PC-9 (cell line): ENCODE results near the gene WNT9B.

Experiments used
- EZH2 ChIP-seq: fragments of 200-600 bp; sonication (generic); IDR thresholded peaks from 2 replicates; pipeline ENCODE4 v1.8.0; 2017; ENCODE audit warnings: antibody characterized with exemption, low read depth
- TF ChIP-seq, protein P1 (sequence below): fragments of 200-600 bp; sonication (generic); conservative IDR thresholded peaks from 2 replicates; pipeline ENCODE4 v1.6.1; 2017; ENCODE audit warnings: mixed run types, antibody characterized with exemption, mild to moderate bottlenecking, moderate library complexity

DNA sequence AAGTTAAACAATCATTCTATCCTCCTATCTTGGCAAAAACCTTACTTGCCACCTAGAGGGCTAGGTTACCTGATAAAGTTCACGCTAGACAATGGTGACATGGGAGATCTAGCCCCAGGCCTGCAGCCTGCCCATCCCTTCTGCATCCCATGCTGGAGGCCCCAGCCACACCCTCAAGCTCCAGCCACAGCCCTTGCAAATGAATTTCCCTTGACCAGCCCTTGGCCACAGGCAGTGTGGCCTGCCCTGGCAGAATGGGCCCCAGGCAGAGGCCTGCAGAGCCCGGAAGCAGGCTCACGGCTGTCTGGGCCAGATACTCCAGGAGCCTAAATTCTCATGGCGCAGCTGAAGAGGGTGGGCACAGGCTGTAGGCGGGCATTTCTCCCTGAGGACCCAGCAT lies 47.8 kb upstream of the WNT9B start:
- TF ChIP-seq, protein P1, sequence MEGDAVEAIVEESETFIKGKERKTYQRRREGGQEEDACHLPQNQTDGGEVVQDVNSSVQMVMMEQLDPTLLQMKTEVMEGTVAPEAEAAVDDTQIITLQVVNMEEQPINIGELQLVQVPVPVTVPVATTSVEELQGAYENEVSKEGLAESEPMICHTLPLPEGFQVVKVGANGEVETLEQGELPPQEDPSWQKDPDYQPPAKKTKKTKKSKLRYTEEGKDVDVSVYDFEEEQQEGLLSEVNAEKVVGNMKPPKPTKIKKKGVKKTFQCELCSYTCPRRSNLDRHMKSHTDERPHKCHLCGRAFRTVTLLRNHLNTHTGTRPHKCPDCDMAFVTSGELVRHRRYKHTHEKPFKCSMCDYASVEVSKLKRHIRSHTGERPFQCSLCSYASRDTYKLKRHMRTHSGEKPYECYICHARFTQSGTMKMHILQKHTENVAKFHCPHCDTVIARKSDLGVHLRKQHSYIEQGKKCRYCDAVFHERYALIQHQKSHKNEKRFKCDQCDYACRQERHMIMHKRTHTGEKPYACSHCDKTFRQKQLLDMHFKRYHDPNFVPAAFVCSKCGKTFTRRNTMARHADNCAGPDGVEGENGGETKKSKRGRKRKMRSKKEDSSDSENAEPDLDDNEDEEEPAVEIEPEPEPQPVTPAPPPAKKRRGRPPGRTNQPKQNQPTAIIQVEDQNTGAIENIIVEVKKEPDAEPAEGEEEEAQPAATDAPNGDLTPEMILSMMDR, result no peak
- no peak for TF ChIP-seq EZH2
